GM21390 (cell line): Measurements from ENCODE around the gene SOX18.
"Not testable (repeated sequence)": the region's sequence is repeated elsewhere in the genome, so short reads cannot be mapped to it uniquely, and the experiment has no call there.

Experiments used
- ATAC-seq: cut with Tn5 transposase; IDR thresholded peaks from one replicate; pipeline ENCODE4 v1.9.1; 2021; ENCODE audit not compliant: unreplicated experiment

SOX18 gene

GRCh38 chr20:64049060-64049877 lies at the start of gene SOX18:
SOX18 (minus strand) TSS chr20:64049639; CDS start chr20:64049516, 123 bp downstream.
- ATAC-seq: no peak

- no peak for ATAC-seq
Observed at GRCh38 chr20:64098471-64099013, 49.1 kb upstream of the SOX18 start.

GRCh38 chr20:64096535-64096934 lies 47.1 kb upstream of the SOX18 start:
- no peak for ATAC-seq

- ATAC-seq: no peak
Observed at GRCh38 chr20:64095927-64096326, 46.5 kb upstream of the SOX18 start.

- ATAC-seq: no peak
Observed at GRCh38 chr20:64095455-64095854, 46.0 kb upstream of the SOX18 start.

- no peak for ATAC-seq
Observed at GRCh38 chr20:64093013-64093503, 43.6 kb upstream of the SOX18 start.

GRCh38 chr20:64092258-64093012 lies 43.0 kb upstream of the SOX18 start:
- ATAC-seq: no peak

GRCh38 chr20:64091770-64092169 lies 42.3 kb upstream of the SOX18 start:
- no peak for ATAC-seq

GRCh38 chr20:64091340-64091739 lies 41.9 kb upstream of the SOX18 start:
- ATAC-seq: no peak

- ATAC-seq: no peak
Observed at GRCh38 chr20:64090165-64090564, 40.7 kb upstream of the SOX18 start.

GRCh38 chr20:64088586-64088985 lies 39.1 kb upstream of the SOX18 start:
- not testable (repeated sequence) for ATAC-seq

- ATAC-seq: not testable (repeated sequence)
Observed at GRCh38 chr20:64087226-64087825, 37.9 kb upstream of the SOX18 start.

- ATAC-seq: no peak
Observed at GRCh38 chr20:64086801-64087200, 37.4 kb upstream of the SOX18 start.

GRCh38 chr20:64084685-64085152 lies 35.3 kb upstream of the SOX18 start:
- ATAC-seq: no peak

GRCh38 chr20:64083804-64084684 lies 34.6 kb upstream of the SOX18 start, which contains the start of gene LKAAEAR1:
LKAAEAR1 (minus strand) TSS chr20:64084398; CDS start chr20:64084219, 179 bp downstream.
- no peak for ATAC-seq

- ATAC-seq: no peak
Observed at GRCh38 chr20:64083378-64083803, 34.0 kb upstream of the SOX18 start.

GRCh38 chr20:64082820-64083377 lies 33.5 kb upstream of the SOX18 start:
- no peak for ATAC-seq

- no peak for ATAC-seq
Observed at GRCh38 chr20:64082126-64082731, 32.8 kb upstream of the SOX18 start.

GRCh38 chr20:64081624-64081964 lies 32.2 kb upstream of the SOX18 start:
- no peak for ATAC-seq
